A549 (cell line): ENCODE results near the gene ANKRD11. TPM values are rescaled to one million over a fixed set of nuclear protein-coding genes. Genes with fewer than 3 reads are reported as not detected.
"Not testable (repeated sequence)": the region's sequence is repeated elsewhere in the genome, so short reads cannot be mapped to it uniquely, and the experiment has no call there.

ENCODE experiments used
- ATAC-seq, 2 experiments: fragments of 200-7000 bp in 1 of 2; fragments of >200 bp in 1 of 2; cut with Nextera tagmentation in 1 of 2; cut with Tn5 transposase in 1 of 2; 3 replicates each; pipeline versions ENCODE4 v1.8.0 to v1.9.1; 2018 to 2020; ENCODE audit warnings: mild to moderate bottlenecking in 1 of 2, moderate library complexity in 1 of 2
- CTCF ChIA-PET: fragments of 300-600 bp; sonication (Branson Sonifier 250); formaldehyde crosslinking; extraction: SDS; loops from one replicate; lab custom pipeline; 2021; ENCODE audit warnings: antibody characterized with exemption, inconsistent platforms; lab: Yijun Ruan, JAX
- POLR2A ChIA-PET: fragments of 350-600 bp; formaldehyde crosslinking; extraction: SDS; loops from one replicate; lab custom pipeline; 2021; ENCODE audit warnings: antibody characterized with exemption, inconsistent platforms; lab: Yijun Ruan, JAX
- DNase-seq, 2 experiments: peaks; one replicate each; pipeline versions ENCODE4 v3.0.0 to v3.0.0-alpha.2; 2011 to 2016; ENCODE audit warnings: low read depth in 1 of 2, low spot score in 1 of 2
- FAIRE-seq: peaks from 2 replicates; lab custom pipeline; 2011; peaks lifted over from hg19 to GRCh38; lab: Jason Lieb, UNC
- H3K27ac ChIP-seq, 2 experiments: fragments of >200 bp; sonication (Bioruptor Twin); formaldehyde crosslinking; 3 replicates each; pipeline ENCODE4 v1.5.1; 2016 to 2017
- H3K4me1 ChIP-seq: fragments of >200 bp; sonication (Bioruptor Twin); formaldehyde crosslinking; 3 replicates; pipeline ENCODE4 v1.6.1; 2016
- H3K4me2 ChIP-seq: fragments of >200 bp; sonication (Bioruptor Twin); formaldehyde crosslinking; 3 replicates; pipeline ENCODE4 v1.6.1; 2016
- H3K4me3 ChIP-seq: fragments of >200 bp; sonication (Bioruptor Twin); formaldehyde crosslinking; 3 replicates; pipeline ENCODE4 v1.5.1; 2016
- H3K9me3 ChIP-seq: fragments of >200 bp; sonication (Bioruptor Twin); formaldehyde crosslinking; 3 replicates; pipeline ENCODE4 v1.6.1; 2016
- CBX2 ChIP-seq: fragments of 200-600 bp; sonication (generic); IDR thresholded peaks from 2 replicates; pipeline ENCODE4 v1.6.1; 2016; ENCODE audit warnings: low read depth, mild to moderate bottlenecking, borderline replicate concordance
- EHMT2 ChIP-seq: fragments of 200-600 bp; sonication (generic); IDR thresholded peaks from 2 replicates; pipeline ENCODE4 v1.6.1; 2016; ENCODE audit warnings: antibody characterized with exemption, low read depth, mild to moderate bottlenecking, moderate library complexity
- FOSL2 ChIP-seq, 2 experiments: fragments of 450-650 bp in 1 of 2; fragments of >200 bp in 1 of 2; sonication (Bioruptor Twin) in 1 of 2; formaldehyde crosslinking; IDR thresholded peaks; 2 replicates each; pipeline versions ENCODE4 v1.5.0 to v1.6.1; 2016 to 2020; ENCODE audit warnings: mild to moderate bottlenecking in 1 of 2, moderate library complexity in 1 of 2
- JUN ChIP-seq, 2 experiments: fragments of >200 bp; sonication (Bioruptor Twin); formaldehyde crosslinking; IDR thresholded peaks; 2 replicates in 1 of 2; 3 replicates in 1 of 2; pipeline ENCODE4 v1.6.1; 2016 to 2017
- MAFK ChIP-seq: fragments of 450-650 bp; IDR thresholded peaks from 2 replicates; pipeline ENCODE4 v1.6.1; 2014; ENCODE audit not compliant: partially characterized antibody
- NPAS2 ChIP-seq: fragments of 250-450 bp; sonication (Bioruptor Pico); IDR thresholded peaks from 2 replicates; pipeline ENCODE4 v1.8.0; 2022; ENCODE audit warnings: mild to moderate bottlenecking, moderate library complexity, borderline replicate concordance
- PHF8 ChIP-seq: fragments of 200-600 bp; sonication (generic); IDR thresholded peaks from 2 replicates; pipeline ENCODE4 v1.6.1; 2016; ENCODE audit warnings: low read depth, mild to moderate bottlenecking, antibody characterized with exemption, moderate library complexity, borderline replicate concordance
- RAD21 ChIP-seq, 2 experiments: fragments of >200 bp in 1 of 2; sonication (Bioruptor Twin) in 1 of 2; formaldehyde crosslinking in 1 of 2; IDR thresholded peaks in 1 of 2; conservative IDR thresholded peaks in 1 of 2; 2 replicates in 1 of 2; 3 replicates in 1 of 2; pipeline ENCODE4 v1.6.1; 2012 to 2018; ENCODE audit warnings: inconsistent platforms in 1 of 2
- RARB ChIP-seq: fragments of 250-450 bp; sonication (Bioruptor Pico); IDR thresholded peaks from 2 replicates; pipeline ENCODE4 v1.8.0; 2021; ENCODE audit warnings: mild to moderate bottlenecking, moderate library complexity
- RCOR1 ChIP-seq: fragments of 150-350 bp; IDR thresholded peaks from 2 replicates; pipeline ENCODE4 v1.6.1; 2014; ENCODE audit warnings: antibody characterized with exemption, low read length, low read depth
- SMC3 ChIP-seq: fragments of >200 bp; sonication (Bioruptor Twin); formaldehyde crosslinking; IDR thresholded peaks from 3 replicates; pipeline ENCODE4 v1.6.1; 2018; ENCODE audit warnings: inconsistent platforms
- SREBF2 ChIP-seq: fragments of 450-650 bp; IDR thresholded peaks from 2 replicates; pipeline ENCODE4 v1.6.1; 2014; ENCODE audit warnings: mild to moderate bottlenecking, moderate library complexity
- TP53 ChIP-seq: fragments of 250-450 bp; sonication (Bioruptor Pico); IDR thresholded peaks from 2 replicates; pipeline ENCODE4 v1.5.0; 2021; ENCODE audit warnings: mild to moderate bottlenecking, moderate library complexity
- WGBS: methylation state at CpG from one replicate; pipeline ENCODE4 v1.1.6; 2017; ENCODE audit errors: missing lambda C conversion rate; 5-methylcytosine and 5-hydroxymethylcytosine counted together
- polyA plus RNA-seq, 4 experiments: library from polyadenylated mRNA; depleted of rRNA in 3 of 4; stranded (reverse); fragments of >200 nt; fragmentation: RNase III in 1 of 4; extraction: RNeasy Plus Mini Kit Qiagen cat#74134 plus additional on column Dnase treatment in 1 of 4; gene quantifications; 2 replicates in 3 of 4; 3 replicates in 1 of 4; pipeline ENCODE4 v1.2.3, GENCODE V29; 2011 to 2017
- TF ChIP-seq, protein P1 (sequence below): IDR thresholded peaks from 2 replicates; pipeline ENCODE4 v1.6.1; 2012
- TF ChIP-seq, protein P2 (sequence below): fragments of 250-450 bp; sonication (Bioruptor Pico); IDR thresholded peaks from 2 replicates; pipeline ENCODE4 v1.5.0; 2020; ENCODE audit warnings: low read depth, mild to moderate bottlenecking, moderate library complexity
- TF ChIP-seq, protein P3 (sequence below): fragments of 250-450 bp; sonication (Bioruptor Pico); IDR thresholded peaks from 2 replicates; pipeline ENCODE4 v1.5.0; 2021; ENCODE audit warnings: mild to moderate bottlenecking, moderate library complexity, borderline replicate concordance
- TF ChIP-seq, protein P4 (sequence below): IDR thresholded peaks from 2 replicates; pipeline ENCODE4 v1.6.1; 2012; ENCODE audit warnings: low read depth, borderline replicate concordance

Gene ANKRD11
- polyA plus RNA-seq, 2 of the 4 experiments (the other 2 are of a cell fraction) = 53.6 to 54.9 TPM

DNA sequence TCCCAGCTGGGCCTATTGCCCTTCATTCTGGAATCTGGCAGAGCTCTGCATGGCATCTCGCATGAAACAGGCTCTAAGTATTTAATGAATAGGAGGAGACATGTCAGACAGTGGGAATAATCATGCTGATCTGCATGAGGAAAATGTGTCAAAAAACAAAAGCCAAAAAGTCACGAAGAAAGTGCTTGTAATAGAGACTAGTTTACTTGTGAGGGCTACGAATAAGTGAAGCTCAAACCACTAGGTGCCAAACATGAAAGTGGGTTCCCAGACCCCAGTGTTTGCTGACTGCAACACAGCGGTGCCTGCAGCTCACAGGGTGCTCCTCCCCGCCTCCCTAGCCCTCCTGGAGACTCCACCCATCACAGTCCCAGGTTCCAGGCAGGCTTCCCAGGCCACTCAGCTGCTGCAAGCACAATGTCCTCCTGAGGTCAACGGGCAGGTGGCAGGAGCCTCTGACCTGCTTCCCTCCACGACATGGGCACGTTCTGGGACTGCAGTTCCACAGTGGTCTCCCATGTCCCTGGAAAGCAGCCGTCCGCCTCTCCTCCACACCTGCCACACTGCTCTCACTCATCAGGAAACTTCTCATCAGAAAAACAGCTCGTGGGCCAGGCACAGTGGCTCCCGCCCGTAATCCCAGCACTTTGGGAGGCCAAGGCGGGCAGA lies 96.5 kb downstream of the ANKRD11 start:
- H3K4me3 ChIP-seq = no peak overlapping the region
- TF ChIP-seq EHMT2 (no peak), MAFK (no peak), CBX2 (no peak), RARB (no peak), JUN (IDR thresholded peaks at IDR 0.05) (no peak), PHF8 (no peak), SMC3 (no peak), FOSL2 (IDR thresholded peaks at IDR 0.05) (no peak), FOSL2 (CRISPR knock-in tag; IDR thresholded peaks at IDR 0.05) (no peak)
- TF ChIP-seq, protein P1, sequence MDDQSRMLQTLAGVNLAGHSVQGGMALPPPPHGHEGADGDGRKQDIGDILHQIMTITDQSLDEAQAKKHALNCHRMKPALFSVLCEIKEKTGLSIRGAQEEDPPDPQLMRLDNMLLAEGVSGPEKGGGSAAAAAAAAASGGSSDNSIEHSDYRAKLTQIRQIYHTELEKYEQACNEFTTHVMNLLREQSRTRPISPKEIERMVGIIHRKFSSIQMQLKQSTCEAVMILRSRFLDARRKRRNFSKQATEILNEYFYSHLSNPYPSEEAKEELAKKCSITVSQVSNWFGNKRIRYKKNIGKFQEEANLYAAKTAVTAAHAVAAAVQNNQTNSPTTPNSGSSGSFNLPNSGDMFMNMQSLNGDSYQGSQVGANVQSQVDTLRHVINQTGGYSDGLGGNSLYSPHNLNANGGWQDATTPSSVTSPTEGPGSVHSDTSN = no peak
- TF ChIP-seq, protein P2, sequence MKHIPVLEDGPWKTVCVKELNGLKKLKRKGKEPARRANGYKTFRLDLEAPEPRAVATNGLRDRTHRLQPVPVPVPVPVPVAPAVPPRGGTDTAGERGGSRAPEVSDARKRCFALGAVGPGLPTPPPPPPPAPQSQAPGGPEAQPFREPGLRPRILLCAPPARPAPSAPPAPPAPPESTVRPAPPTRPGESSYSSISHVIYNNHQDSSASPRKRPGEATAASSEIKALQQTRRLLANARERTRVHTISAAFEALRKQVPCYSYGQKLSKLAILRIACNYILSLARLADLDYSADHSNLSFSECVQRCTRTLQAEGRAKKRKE (CRISPR knock-in tag) = no peak
- TF ChIP-seq, protein P3, sequence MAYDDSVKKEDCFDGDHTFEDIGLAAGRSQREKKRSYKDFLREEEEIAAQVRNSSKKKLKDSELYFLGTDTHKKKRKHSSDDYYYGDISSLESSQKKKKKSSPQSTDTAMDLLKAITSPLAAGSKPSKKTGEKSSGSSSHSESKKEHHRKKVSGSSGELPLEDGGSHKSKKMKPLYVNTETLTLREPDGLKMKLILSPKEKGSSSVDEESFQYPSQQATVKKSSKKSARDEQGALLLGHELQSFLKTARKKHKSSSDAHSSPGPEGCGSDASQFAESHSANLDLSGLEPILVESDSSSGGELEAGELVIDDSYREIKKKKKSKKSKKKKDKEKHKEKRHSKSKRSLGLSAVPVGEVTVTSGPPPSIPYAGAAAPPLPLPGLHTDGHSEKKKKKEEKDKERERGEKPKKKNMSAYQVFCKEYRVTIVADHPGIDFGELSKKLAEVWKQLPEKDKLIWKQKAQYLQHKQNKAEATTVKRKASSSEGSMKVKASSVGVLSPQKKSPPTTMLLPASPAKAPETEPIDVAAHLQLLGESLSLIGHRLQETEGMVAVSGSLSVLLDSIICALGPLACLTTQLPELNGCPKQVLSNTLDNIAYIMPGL (CRISPR knock-in tag) = no peak
- TF ChIP-seq, all 56 proteins: peak for 0
- ChIA-PET POLR2A (no interaction called here), CTCF (interaction anchor here (0.8 kb wide), 1 partner anchor 42 kb away, joined by 3 read pairs; no protein-coding TSS in a partner anchor)
- Histone ChIP-seq H3K4me1 (peaks cover 31% of the 10 kb centered on the region), H3K9me3 (no peaks in the 10 kb centered on the region), H3K27ac (no peak overlapping the region), H3K4me2 (no peak overlapping the region; the same call in 2 of the 3 replicates)
- peak in 1 of 2 experiments; percentile 6; a peak in 1 of 6 replicates for ATAC-seq
- WGBS = 93% methylated on average over 14 of the region's 14 CpGs
- no peak for FAIRE-seq
- no peak for DNase-seq

DNA sequence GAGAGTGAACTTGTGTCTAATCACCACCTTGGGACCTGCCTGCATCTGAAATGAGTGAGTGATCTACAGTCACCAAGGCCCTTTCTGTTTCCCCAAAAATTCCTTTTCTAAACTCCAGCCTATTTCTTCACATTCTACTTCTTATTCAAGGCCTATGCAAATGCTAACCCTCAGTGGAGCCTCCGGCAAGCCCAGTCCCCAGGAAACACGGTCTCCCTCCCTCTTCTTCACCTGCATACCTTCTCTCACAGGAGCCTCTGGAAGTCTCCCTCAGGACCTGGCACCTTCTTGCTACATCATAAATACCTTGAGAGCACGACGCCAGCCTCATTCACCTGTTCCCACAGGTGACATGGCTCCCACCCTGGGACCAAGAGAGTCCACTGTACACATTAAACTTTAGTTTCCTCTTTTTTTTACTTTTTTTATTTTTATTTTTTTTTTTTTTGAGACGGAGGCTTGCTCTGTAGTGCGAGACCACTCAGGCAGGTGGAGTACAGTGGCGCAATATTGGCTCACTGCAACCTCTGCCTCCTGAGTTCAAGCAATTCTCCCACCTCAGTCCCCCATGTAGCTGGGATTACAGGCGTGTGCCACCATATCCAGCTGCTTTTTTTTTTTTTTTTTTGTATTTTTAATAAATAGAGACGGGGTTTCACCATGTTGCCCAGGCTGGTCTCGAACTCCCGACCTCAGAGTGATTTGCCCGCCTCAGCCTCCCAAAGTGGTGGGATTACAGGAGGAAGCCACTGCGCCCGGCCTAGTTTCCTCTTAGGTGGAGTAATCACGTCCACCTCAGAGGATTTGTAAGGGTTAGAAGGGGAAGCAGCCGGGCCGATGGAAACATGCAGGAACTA lies 97.3 kb downstream of the ANKRD11 start:
- no peak overlapping the region for H3K4me3 ChIP-seq
- POLR2A ChIA-PET = no interaction called here

GRCh38 chr16:89390224-89390583 lies 100.2 kb downstream of the ANKRD11 start:
- H3K4me3 ChIP-seq, H3K4me2 ChIP-seq, DNase-seq, ATAC-seq, H3K9me3 ChIP-seq, H3K27ac ChIP-seq, FAIRE-seq, POLR2A ChIA-PET, CTCF ChIA-PET: not testable (repeated sequence)
- WGBS = 95% methylated on average over 15 of the region's 15 CpGs
- peaks cover 17% of the 10 kb centered on the region for H3K4me1 ChIP-seq

More for the DNA sequence above, 97.3 kb downstream of the ANKRD11 start:
- ATAC-seq = no peak
- no peak overlapping the region for H3K27ac ChIP-seq
- FAIRE-seq = no peak
- WGBS = 94% methylated on average over 17 of the region's 17 CpGs
- CTCF ChIA-PET = interaction anchor here (0.8 kb wide), 1 partner anchor 42 kb away, joined by 3 read pairs; no protein-coding TSS in a partner anchor
- TF ChIP-seq, protein P4, sequence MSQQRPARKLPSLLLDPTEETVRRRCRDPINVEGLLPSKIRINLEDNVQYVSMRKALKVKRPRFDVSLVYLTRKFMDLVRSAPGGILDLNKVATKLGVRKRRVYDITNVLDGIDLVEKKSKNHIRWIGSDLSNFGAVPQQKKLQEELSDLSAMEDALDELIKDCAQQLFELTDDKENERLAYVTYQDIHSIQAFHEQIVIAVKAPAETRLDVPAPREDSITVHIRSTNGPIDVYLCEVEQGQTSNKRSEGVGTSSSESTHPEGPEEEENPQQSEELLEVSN = no peak
- TF ChIP-seq TP53 (CRISPR knock-in tag) (no peak), RAD21 (conservative IDR thresholded peaks at IDR 0.05 in 1 of 2, IDR thresholded peaks at IDR 0.05 in 1 of 2) (no peak), JUN (IDR thresholded peaks at IDR 0.05) (no peak), PHF8 (no peak), RCOR1 (no peak), SREBF2 (no peak), NPAS2 (CRISPR knock-in tag) (no peak)
- TF ChIP-seq, protein P2 (CRISPR knock-in tag) = no peak
- H3K4me2 ChIP-seq = no peak overlapping the region
- peaks cover 31% of the 10 kb centered on the region for H3K4me1 ChIP-seq
- no peaks in the 10 kb centered on the region for H3K9me3 ChIP-seq
- DNase-seq = no peak

DNA sequence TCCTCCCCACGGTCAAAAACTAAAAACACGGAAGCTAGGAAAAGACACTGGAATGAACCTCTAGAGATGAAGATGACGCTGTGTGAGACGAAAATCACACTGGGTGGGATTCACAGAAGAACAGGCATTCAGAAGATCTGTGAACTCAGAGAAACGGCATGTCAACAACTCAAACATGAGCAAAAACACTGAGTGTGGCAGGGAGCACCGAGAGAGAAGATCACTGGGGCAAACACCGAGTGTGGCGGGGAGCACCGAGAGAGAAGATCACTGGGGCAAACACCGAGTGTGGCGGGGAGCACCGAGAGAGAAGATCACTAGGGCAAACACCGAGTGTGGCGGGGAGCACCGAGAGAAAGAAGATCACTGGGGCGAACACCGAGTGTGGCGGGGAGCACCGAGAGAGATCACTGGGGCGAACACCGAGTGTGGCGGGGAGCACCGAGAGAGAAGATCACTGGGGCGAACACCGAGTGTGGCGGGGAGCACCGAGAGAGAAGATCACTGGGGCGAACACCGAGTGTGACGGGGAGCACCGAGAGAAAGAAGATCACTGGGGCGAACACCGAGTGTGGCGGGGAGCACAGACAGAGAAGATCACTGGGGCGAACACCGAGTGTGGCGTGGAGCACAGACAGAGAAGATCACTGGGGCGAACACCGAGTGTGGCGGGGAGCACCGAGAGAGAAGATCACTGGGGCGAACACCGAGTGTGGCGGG lies 100.7 kb downstream of the ANKRD11 start:
- FAIRE-seq, POLR2A ChIA-PET, DNase-seq, H3K9me3 ChIP-seq, H3K4me2 ChIP-seq, H3K4me3 ChIP-seq, ATAC-seq, H3K27ac ChIP-seq: not testable (repeated sequence)
- CTCF ChIA-PET = interaction anchor here (0.6 kb wide), 1 partner anchor 352 kb away, joined by 3 read pairs; no protein-coding TSS in a partner anchor
- WGBS = 87% methylated on average over 33 of the region's 44 CpGs
- peaks cover 14% of the 10 kb centered on the region for H3K4me1 ChIP-seq
